Keratinocyte (primary cell): ENCODE data around the gene SLC51A. TPM values are rescaled to one million over a fixed set of nuclear protein-coding genes. Genes with fewer than 3 reads are reported as not detected.

Experiments
- DNase-seq: peaks from one replicate; pipeline ENCODE4 v3.0.0-alpha.2; 2011; ENCODE audit warnings: low read depth, missing footprints, low spot score
- FAIRE-seq: peaks from 2 replicates; lab custom pipeline; 2011; peaks lifted over from hg19 to GRCh38; lab: Jason Lieb, UNC
- H2AFZ ChIP-seq: 2 replicates; pipeline ENCODE4 v1.6.0; 2012; ENCODE audit warnings: low read length, control low read depth, inconsistent platforms; ENCODE audit not compliant: control insufficient read depth
- H3K27ac ChIP-seq: 2 replicates; pipeline ENCODE4 v1.5.1; 2011; ENCODE audit warnings: low read length; ENCODE audit not compliant: control insufficient read depth, insufficient read depth
- H3K27me3 ChIP-seq: 3 replicates; pipeline ENCODE4 v1.6.0; 2011; ENCODE audit warnings: low read length; ENCODE audit not compliant: control insufficient read depth, insufficient read depth; ENCODE audit errors: extremely low read depth
- H3K36me3 ChIP-seq, 2 experiments: 2 replicates in 1 of 2; 3 replicates in 1 of 2; pipeline ENCODE4 v1.5.1; 2011; ENCODE audit warnings: low read length in 2 of 2, mild to moderate bottlenecking in 1 of 2; ENCODE audit not compliant: control insufficient read depth in 2 of 2, insufficient read depth in 2 of 2; ENCODE audit errors: extremely low read depth in 1 of 2
- H3K4me1 ChIP-seq: 3 replicates; pipeline ENCODE4 v1.5.1; 2011; ENCODE audit warnings: low read length; ENCODE audit not compliant: control insufficient read depth, insufficient read depth; ENCODE audit errors: extremely low read depth
- H3K4me2 ChIP-seq: 3 replicates; pipeline ENCODE4 v1.6.0; 2011; ENCODE audit warnings: low read depth, low read length; ENCODE audit not compliant: control insufficient read depth, insufficient read depth; ENCODE audit errors: extremely low read depth
- H3K4me3 ChIP-seq, 3 experiments: fragments of 200-600 bp in 1 of 3; sonication (generic) in 1 of 3; 2 replicates in 2 of 3; 3 replicates in 1 of 3; pipeline ENCODE4 v1.5.1; 2011 to 2016; ENCODE audit warnings: low read length in 3 of 3, mild to moderate bottlenecking in 3 of 3, control low read depth in 2 of 3, inconsistent platforms in 1 of 3, low read depth in 1 of 3, mixed read lengths in 1 of 3, mixed run types in 1 of 3, moderate library complexity in 1 of 3; ENCODE audit not compliant: control insufficient read depth in 2 of 3, insufficient read depth in 2 of 3; ENCODE audit errors: extremely low read depth in 1 of 3
- H3K79me2 ChIP-seq: 2 replicates; pipeline ENCODE4 v1.6.0; 2012; ENCODE audit warnings: low read length; ENCODE audit not compliant: control insufficient read depth, insufficient read depth
- H3K9ac ChIP-seq: 3 replicates; pipeline ENCODE4 v1.6.0; 2011; ENCODE audit warnings: low read length; ENCODE audit not compliant: control insufficient read depth, insufficient read depth; ENCODE audit errors: extremely low read depth
- H3K9me1 ChIP-seq: 3 replicates; pipeline ENCODE4 v1.6.0; 2011; ENCODE audit warnings: low read length; ENCODE audit not compliant: control insufficient read depth, insufficient read depth; ENCODE audit errors: extremely low read depth
- H3K9me3 ChIP-seq: 2 replicates; pipeline ENCODE4 v1.5.1; 2012; ENCODE audit warnings: low read depth, low read length; ENCODE audit not compliant: control insufficient read depth
- H4K20me1 ChIP-seq: 3 replicates; pipeline ENCODE4 v1.6.0; 2011; ENCODE audit warnings: low read length; ENCODE audit not compliant: control insufficient read depth, insufficient read depth; ENCODE audit errors: extremely low read depth
- EZH2 ChIP-seq: IDR thresholded peaks from one replicate; pipeline ENCODE4 v1.6.1; 2012; ENCODE audit warnings: inconsistent platforms, mild to moderate bottlenecking, low read length, moderate library complexity
- dilution Hi-C: fragments of 300-500 bp; cut with MboI; formaldehyde crosslinking; loops from one replicate; pipeline ENCODE4 v1.7.0; 2020; ENCODE audit warnings: low sequenced_read_pairs; ENCODE audit not compliant: extremely low pct_ligation_motif_present
- polyA plus RNA-seq, 5 experiments: library from polyadenylated mRNA; depleted of rRNA in 3 of 5; stranded (reverse) in 3 of 5; stranded (forward) in 1 of 5; unstranded in 1 of 5; fragments of >200 nt; gene quantifications; 1 replicate in 1 of 5; 2 replicates in 3 of 5; 3 replicates in 1 of 5; pipeline versions ENCODE4 v1.2.1 to v1.2.3, GENCODE V29; 2011 to 2012; ENCODE audit warnings: missing spikeins in 2 of 5, low read depth in 1 of 5, low replicate concordance in 1 of 5
- TF ChIP-seq, protein P1 (sequence below), 3 experiments: IDR thresholded peaks in 1 of 3; conservative IDR thresholded peaks in 1 of 3; optimal IDR thresholded peaks in 1 of 3; 2 replicates in 2 of 3; 3 replicates in 1 of 3; pipeline versions ENCODE3 to v1.5.1; 2011; ENCODE audit warnings: low read length in 3 of 3, mild to moderate bottlenecking in 3 of 3, moderate library complexity in 2 of 3, control low read depth in 1 of 3, inconsistent platforms in 1 of 3; ENCODE audit not compliant: insufficient read depth in 2 of 3; ENCODE audit errors: extremely low read depth in 1 of 3

Gene SLC51A
- polyA plus RNA-seq, 1 donor (not counting 4 experiments of a cell fraction or from before 2014, with no cell fraction given) = not detected

DNA sequence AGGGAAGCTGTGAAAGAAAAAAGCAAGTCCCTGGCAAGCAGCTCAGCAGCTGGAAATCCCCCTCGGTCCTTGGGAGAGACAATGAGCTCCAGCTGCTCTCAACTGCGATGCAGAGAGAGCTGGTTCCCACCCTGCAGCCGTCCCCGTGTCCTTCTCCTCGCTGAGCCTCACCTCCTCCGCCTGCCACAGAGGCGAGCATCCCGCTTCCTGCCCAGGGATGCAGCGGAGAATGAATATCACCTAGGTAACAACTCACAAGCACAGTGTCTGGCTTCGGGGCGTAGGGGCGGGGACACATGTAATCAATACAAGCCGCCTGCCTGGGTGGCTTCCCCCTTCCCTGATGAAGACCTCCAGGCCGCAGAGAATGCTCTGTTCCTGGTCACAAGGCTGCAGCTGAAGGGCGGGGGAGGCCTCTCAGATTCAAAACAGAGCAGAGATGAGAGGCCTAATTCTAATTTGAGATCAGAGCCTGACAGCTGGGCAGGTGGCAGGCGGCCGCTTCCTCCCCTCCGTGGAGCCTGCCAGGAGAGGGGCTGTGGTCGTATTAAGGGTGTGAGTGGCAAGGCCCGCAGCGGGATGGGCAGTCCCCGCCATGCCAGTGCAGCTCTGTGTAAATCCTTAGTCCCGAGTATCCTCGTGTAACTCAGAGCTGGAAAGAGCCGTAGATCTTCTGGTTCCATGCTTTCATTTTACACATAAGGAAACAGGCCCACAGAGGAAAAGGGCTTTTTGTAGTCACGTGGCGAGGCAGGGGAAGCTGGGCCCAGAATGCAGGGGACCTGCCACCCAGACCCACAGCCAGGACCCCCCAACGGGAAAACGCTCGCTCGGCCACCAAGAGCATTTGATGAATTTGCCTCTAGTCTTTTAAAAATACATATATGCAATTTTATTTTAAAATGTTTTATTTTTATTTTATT, 29.4 kb upstream of the SLC51A start:
- Histone ChIP-seq H3K4me3 (no peak overlapping the region), H3K9me3 (no peaks in the 10 kb centered on the region), H3K4me2 (no peak overlapping the region), H3K79me2 (no peaks in the 10 kb centered on the region), H4K20me1 (no peaks in the 10 kb centered on the region), H3K36me3 (no peaks in the 10 kb centered on the region), H3K9ac (no peak overlapping the region), H3K9me1 (no peaks in the 10 kb centered on the region), H3K27ac (no peak overlapping the region), H2AFZ (no peak overlapping the region), H3K27me3 (no peaks in the 10 kb centered on the region), H3K4me1 (peaks cover 9% of the 10 kb centered on the region)
- no peak for FAIRE-seq
- dilution Hi-C loops = no loop called here
- no peak for DNase-seq
- TF ChIP-seq EZH2 = no peak
- TF ChIP-seq, protein P1, sequence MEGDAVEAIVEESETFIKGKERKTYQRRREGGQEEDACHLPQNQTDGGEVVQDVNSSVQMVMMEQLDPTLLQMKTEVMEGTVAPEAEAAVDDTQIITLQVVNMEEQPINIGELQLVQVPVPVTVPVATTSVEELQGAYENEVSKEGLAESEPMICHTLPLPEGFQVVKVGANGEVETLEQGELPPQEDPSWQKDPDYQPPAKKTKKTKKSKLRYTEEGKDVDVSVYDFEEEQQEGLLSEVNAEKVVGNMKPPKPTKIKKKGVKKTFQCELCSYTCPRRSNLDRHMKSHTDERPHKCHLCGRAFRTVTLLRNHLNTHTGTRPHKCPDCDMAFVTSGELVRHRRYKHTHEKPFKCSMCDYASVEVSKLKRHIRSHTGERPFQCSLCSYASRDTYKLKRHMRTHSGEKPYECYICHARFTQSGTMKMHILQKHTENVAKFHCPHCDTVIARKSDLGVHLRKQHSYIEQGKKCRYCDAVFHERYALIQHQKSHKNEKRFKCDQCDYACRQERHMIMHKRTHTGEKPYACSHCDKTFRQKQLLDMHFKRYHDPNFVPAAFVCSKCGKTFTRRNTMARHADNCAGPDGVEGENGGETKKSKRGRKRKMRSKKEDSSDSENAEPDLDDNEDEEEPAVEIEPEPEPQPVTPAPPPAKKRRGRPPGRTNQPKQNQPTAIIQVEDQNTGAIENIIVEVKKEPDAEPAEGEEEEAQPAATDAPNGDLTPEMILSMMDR (optimal IDR thresholded peaks at IDR 0.05 in 1 of 3, IDR thresholded peaks at IDR 0.05 in 1 of 3, conservative IDR thresholded peaks at IDR 0.05 in 1 of 3; ENCODE audit: extremely low read depth in 1 of 3, insufficient read depth in 2 of 3, low read length in 3 of 3) = no peak

DNA sequence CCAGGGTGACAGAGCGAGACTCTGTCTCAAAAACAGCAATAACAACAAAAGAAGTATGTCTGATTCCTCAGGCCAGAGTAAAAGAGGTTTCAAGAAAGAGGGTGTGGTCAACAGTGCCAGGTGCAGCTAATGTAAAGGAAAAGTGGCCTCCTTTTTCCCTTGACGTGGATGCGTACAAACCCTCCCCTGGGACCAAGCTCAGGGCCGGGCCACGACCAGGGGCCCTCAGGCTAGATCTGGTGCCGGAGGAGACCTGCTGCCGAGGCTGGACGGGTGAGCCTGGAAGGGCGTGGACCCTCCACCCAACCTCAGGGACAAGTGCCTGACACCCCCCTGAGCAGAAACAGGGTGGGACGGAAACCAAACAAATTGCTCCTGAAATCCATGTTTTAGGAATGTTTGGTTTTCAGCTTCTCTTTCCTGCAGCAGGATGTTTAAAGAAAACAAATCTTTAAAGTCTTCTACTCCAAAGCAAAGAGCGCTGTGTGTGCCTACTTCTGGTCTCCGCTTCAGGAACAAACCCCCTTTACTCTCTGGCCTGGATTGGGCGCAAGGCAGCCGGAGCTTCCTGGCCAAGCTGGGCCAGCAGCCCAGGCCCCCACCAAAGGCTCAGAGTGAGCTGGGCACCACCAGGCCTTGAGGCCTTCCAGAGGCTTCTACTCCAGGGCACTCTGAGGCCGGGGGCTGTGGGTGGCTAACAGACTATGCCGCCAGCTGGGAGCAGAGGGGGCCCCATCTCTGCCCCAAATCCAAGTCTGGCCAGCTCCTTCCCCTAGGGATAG, 26.6 kb upstream of the SLC51A start:
- Histone ChIP-seq H2AFZ (no peak overlapping the region), H3K4me2 (no peak overlapping the region), H4K20me1 (no peaks in the 10 kb centered on the region), H3K4me3 (no peak overlapping the region), H3K9me3 (no peaks in the 10 kb centered on the region), H3K79me2 (no peaks in the 10 kb centered on the region), H3K36me3 (no peaks in the 10 kb centered on the region), H3K9ac (no peak overlapping the region), H3K27me3 (no peaks in the 10 kb centered on the region), H3K4me1 (peaks cover 14% of the 10 kb centered on the region), H3K27ac (no peak overlapping the region), H3K9me1 (no peaks in the 10 kb centered on the region)
- FAIRE-seq (no peak), DNase-seq (no peak)
- dilution Hi-C loops = no loop called here
- TF ChIP-seq, protein P1 (optimal IDR thresholded peaks at IDR 0.05 in 1 of 3, IDR thresholded peaks at IDR 0.05 in 1 of 3, conservative IDR thresholded peaks at IDR 0.05 in 1 of 3; ENCODE audit: extremely low read depth in 1 of 3, insufficient read depth in 2 of 3, low read length in 3 of 3) = no peak
- TF ChIP-seq EZH2 = no peak
